ENCODE measurements around the gene HSF2BP. TPM values are rescaled to one million over a fixed set of nuclear protein-coding genes. Genes with fewer than 3 reads are reported as not detected.

HSF2BP gene
- total and polyA plus RNA-seq, 2 of the 8 experiments (the other 6 are each of a cell fraction or from before 2014, with no cell fraction given) = 0.51 to 0.93 TPM

GRCh38 chr21:43653626-43654025, 5.7 kb downstream of the HSF2BP start:
- H2BK120ac ChIP-seq (replicated peaks; ENCODE audit: low read depth, low read length) = no peak overlapping the region
- DNase-seq (ENCODE audit: low read depth in 1 of 2, low spot score in 2 of 2) (no peak), FAIRE-seq (no peak)
- H2BK15ac ChIP-seq (ENCODE audit: low read length) = no peak overlapping the region
- H2BK20ac ChIP-seq (ENCODE audit: low read length) = no peak overlapping the region
- H3K27ac ChIP-seq (ENCODE audit: low read depth, low read length) = no peak overlapping the region
- H3K79me1 ChIP-seq (ENCODE audit: low read depth, low read length) = no peaks in the 10 kb centered on the region
- CTCF ChIA-PET (ENCODE audit: partially characterized antibody) = no interaction called here
- H2BK12ac ChIP-seq (ENCODE audit: low read depth, low read length) = no peak overlapping the region
- no peak overlapping the region for H3K56ac ChIP-seq (replicated peaks; ENCODE audit: insufficient read length, low read depth, low read length)
- H4K20me1 ChIP-seq (replicated peaks in 1 of 2; ENCODE audit: control insufficient read depth in 1 of 2, insufficient read depth in 2 of 2, low read length in 2 of 2) = no peaks in the 10 kb centered on the region
- no peak overlapping the region for H2AK5ac ChIP-seq (ENCODE audit: low read depth, low read length)
- H3K27me3 ChIP-seq (replicated peaks in 1 of 4; ENCODE audit: control insufficient read depth in 3 of 4, extremely low read depth in 1 of 4, insufficient read depth in 3 of 4, low read length in 3 of 4) = peaks cover 0 to 3% (median 1%) of the 10 kb centered on the region in 4 experiments; a peak in 3 of 7 replicates
- H3K9ac ChIP-seq (replicated peaks in 1 of 4; ENCODE audit: extremely low read depth in 1 of 4, low read depth in 3 of 4, low read length in 3 of 4) = no peak overlapping the region
- no peak overlapping the region for H2BK5ac ChIP-seq (ENCODE audit: low read depth, low read length)
- no peak overlapping the region for H3K4me2 ChIP-seq (ENCODE audit: insufficient read depth in 1 of 2, low read depth in 2 of 2, low read length in 2 of 2)
- H3K23me2 ChIP-seq (ENCODE audit: low read depth, low read length) = no peaks in the 10 kb centered on the region; the same call in 1 of the 2 replicates
- H4K91ac ChIP-seq (replicated peaks; ENCODE audit: insufficient read length, low read length) = no peak overlapping the region
- no peaks in the 10 kb centered on the region for H3K36me3 ChIP-seq (ENCODE audit: control insufficient read depth in 2 of 4, insufficient read depth in 4 of 4, low read length in 3 of 4)
- no peak overlapping the region for H3K23ac ChIP-seq (ENCODE audit: insufficient read length)
- H4K5ac ChIP-seq (ENCODE audit: insufficient read length, low read depth, low read length) = no peak overlapping the region
- H3K18ac ChIP-seq (ENCODE audit: extremely low read depth, low read length) = no peak overlapping the region
- no peak overlapping the region for H3K4me3 ChIP-seq (ENCODE audit: extremely low read depth in 1 of 4, insufficient read depth in 2 of 4, low read depth in 3 of 4, low read length in 4 of 4)
- H3K4me1 ChIP-seq (replicated peaks in 1 of 4; ENCODE audit: control insufficient read depth in 3 of 4, insufficient read depth in 4 of 4, low read length in 3 of 4) = no peaks in the 10 kb centered on the region; a peak in 1 of 7 replicates
- peaks cover 0 to 1% of the 10 kb centered on the region in 2 experiments; a peak in 1 of 4 replicates for H3K9me3 ChIP-seq (ENCODE audit: insufficient read depth in 2 of 2, low read depth in 1 of 2, low read length in 1 of 2)
- POLR2A ChIA-PET (ENCODE audit: partially characterized antibody) = no interaction called here
- no peak overlapping the region for H4K8ac ChIP-seq (ENCODE audit: extremely low read depth, insufficient read depth, low read length)
- H3K4ac ChIP-seq (replicated peaks; ENCODE audit: insufficient read length, low read depth, low read length) = no peak overlapping the region
- 84% methylated on average over 6 of the region's 6 CpGs; no CpG with 5 or more reads in 1 of the 2 experiments for WGBS, 2 experiments (ENCODE audit: extremely low coverage in 1 of 2, insufficient coverage in 1 of 2, insufficient read length in 1 of 2, insufficient replicate concordance in 2 of 2, low coverage in 1 of 2, low lambda C conversion rate in 2 of 2, missing lambda C conversion rate in 1 of 2)
- no peaks in the 10 kb centered on the region for H3K79me2 ChIP-seq (ENCODE audit: control insufficient read depth in 1 of 2, insufficient read depth in 2 of 2, low read length in 2 of 2)
- no peak overlapping the region for H3K14ac ChIP-seq (ENCODE audit: insufficient read length)
- H2AFZ ChIP-seq (ENCODE audit: low read length) = no peak overlapping the region
- TF ChIP-seq KDM1A (IDR thresholded peaks at IDR 0.05; ENCODE audit: borderline replicate concordance, low read length) (no peak), BCL11A (IDR thresholded peaks at IDR 0.05; ENCODE audit: low read depth in 2 of 2, low read length in 2 of 2) (no peak), TCF12 (IDR thresholded peaks at IDR 0.05; ENCODE audit: low read depth, low read length) (no peak), CBX8 (IDR thresholded peaks at IDR 0.05; ENCODE audit: borderline replicate concordance, low read depth, low read length) (no peak), RFX5 (IDR thresholded peaks at IDR 0.05; ENCODE audit: borderline replicate concordance, low read depth, low read length) (no peak), POU5F1 (IDR thresholded peaks at IDR 0.05; ENCODE audit: low read depth, low read length) (no peak)
